Measurements from ENCODE around the gene CXCL5. TPM values are rescaled to one million over a fixed set of nuclear protein-coding genes. Genes with fewer than 3 reads are reported as not detected.
"Not testable (repeated sequence)": the region's sequence is repeated elsewhere in the genome, so short reads cannot be mapped to it uniquely, and the experiment has no call there.

CXCL5 gene
- total RNA-seq, 2 donors from 2014 or later: 0.13 to 1.0 TPM

DNA sequence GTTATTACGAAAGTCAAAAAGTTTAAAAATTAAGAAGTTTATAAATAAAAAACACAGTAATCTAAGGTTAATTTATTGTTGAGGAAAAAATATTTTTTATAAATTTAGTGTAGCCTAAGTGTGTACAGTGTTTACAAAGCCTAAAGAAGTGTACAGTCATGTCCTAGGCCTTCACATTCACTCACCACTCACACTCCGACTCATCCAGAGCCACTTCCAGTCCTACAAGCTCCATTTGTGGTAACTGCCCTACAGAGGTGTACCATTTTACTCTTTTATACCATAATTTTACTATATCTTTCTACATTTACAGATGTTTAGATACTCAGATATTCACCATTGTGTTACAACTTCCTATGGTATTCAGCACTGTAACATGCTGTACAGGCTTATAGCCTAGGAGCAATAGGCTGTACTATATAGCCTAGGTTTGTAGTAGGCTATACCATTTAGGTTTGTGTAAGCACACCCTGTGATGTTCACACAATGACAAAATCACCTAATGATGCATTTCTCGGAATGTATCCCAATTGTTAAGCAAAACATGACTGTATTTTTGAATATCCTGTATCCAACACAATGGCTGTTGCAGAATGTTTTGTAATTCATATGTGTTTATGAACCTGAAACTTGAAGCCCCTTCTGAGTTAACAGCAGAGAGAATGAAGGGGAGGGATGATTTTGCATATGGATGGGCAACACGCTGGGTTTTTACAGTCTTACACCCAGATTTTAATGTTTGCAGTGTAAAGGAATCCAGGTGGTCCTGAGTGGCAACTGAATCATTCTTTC, 13.5 kb downstream of the CXCL5 start:
- H3K4me1 ChIP-seq: no peaks in the 10 kb centered on the region
- no peaks in the 10 kb centered on the region for H3K27me3 ChIP-seq
- DNase-seq: no peak
- TF ChIP-seq, protein P1, sequence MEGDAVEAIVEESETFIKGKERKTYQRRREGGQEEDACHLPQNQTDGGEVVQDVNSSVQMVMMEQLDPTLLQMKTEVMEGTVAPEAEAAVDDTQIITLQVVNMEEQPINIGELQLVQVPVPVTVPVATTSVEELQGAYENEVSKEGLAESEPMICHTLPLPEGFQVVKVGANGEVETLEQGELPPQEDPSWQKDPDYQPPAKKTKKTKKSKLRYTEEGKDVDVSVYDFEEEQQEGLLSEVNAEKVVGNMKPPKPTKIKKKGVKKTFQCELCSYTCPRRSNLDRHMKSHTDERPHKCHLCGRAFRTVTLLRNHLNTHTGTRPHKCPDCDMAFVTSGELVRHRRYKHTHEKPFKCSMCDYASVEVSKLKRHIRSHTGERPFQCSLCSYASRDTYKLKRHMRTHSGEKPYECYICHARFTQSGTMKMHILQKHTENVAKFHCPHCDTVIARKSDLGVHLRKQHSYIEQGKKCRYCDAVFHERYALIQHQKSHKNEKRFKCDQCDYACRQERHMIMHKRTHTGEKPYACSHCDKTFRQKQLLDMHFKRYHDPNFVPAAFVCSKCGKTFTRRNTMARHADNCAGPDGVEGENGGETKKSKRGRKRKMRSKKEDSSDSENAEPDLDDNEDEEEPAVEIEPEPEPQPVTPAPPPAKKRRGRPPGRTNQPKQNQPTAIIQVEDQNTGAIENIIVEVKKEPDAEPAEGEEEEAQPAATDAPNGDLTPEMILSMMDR (IDR thresholded peaks at IDR 0.05): no peak
- H3K4me3 ChIP-seq: no peak overlapping the region
- intact Hi-C loops (cut with DNase I): no loop called here
- no peaks in the 10 kb centered on the region for H3K9me3 ChIP-seq
- no peaks in the 10 kb centered on the region for H3K36me3 ChIP-seq
- H3K27ac ChIP-seq: no peak overlapping the region
- H3K9ac ChIP-seq (ENCODE audit: low read depth in 2 of 2, low read length in 2 of 2): no peak overlapping the region

DNA sequence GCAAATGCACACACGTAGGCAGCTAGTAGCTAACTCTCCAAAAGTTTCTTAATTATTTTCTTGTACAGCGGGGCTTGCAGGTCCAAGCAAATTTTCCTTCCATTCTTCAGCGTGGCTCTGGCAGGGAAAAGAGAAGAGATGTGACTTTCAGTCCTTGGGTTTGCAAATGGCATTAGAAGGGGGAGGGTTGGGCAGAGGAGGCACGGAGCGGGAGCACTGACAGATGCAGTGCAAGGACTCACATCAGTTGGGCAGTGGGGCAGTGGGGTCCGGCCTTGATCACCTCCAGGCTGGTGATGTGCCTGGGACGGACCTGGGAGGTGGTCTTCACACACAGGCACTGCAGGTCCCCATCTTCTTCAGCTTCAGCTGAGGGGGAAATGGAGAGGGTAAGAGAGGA, 17.3 kb downstream of the CXCL5 start:
- H3K9me3 ChIP-seq; DNase-seq; H3K36me3 ChIP-seq; intact Hi-C loops (cut with DNase I); H3K27ac ChIP-seq; H3K27me3 ChIP-seq; H3K4me1 ChIP-seq; H3K4me3 ChIP-seq: not testable (repeated sequence)
- H3K9ac ChIP-seq (ENCODE audit: low read depth in 2 of 2, low read length in 2 of 2): peak overlapping the region in 1 of 2 donors; percentile 21

- DNase-seq: no peak
- Histone ChIP-seq H3K27me3 (no peaks in the 10 kb centered on the region), H3K36me3 (no peaks in the 10 kb centered on the region), H3K27ac (no peak overlapping the region), H3K4me1 (no peaks in the 10 kb centered on the region), H3K4me3 (no peak overlapping the region), H3K9me3 (no peaks in the 10 kb centered on the region), H3K9ac (ENCODE audit: low read depth in 2 of 2, low read length in 2 of 2) (no peak overlapping the region)
- TF ChIP-seq, protein P1 (IDR thresholded peaks at IDR 0.05): no peak
- intact Hi-C loops (cut with DNase I): no loop called here
Observed at GRCh38 chr4:73979407-73979957, 19.0 kb downstream of the CXCL5 start.

DNA sequence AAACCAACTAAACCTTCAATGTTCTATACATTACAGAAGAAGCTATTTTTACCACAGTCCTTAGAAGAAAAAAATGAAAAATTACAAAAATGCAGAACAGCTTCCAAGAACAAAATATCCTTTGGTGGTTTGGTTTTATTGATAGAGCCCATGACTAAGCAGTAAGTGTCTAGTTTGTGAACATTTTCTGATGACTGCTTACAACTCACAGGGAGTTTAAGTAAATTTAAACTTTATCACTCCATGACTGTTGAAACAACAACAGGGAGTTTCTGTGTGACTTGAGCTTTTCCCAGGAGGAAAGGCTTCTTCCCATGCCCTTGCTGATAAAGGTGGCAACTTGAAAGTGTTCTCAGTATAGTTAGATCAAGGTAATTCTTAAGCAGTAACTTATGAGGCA, 19.6 kb downstream of the CXCL5 start:
- Histone ChIP-seq H3K4me1 (no peaks in the 10 kb centered on the region), H3K27ac (no peak overlapping the region), H3K36me3 (no peaks in the 10 kb centered on the region), H3K9ac (ENCODE audit: low read depth in 2 of 2, low read length in 2 of 2) (no peak overlapping the region), H3K9me3 (no peaks in the 10 kb centered on the region), H3K27me3 (no peaks in the 10 kb centered on the region), H3K4me3 (no peak overlapping the region)
- no peak for DNase-seq
- TF ChIP-seq, protein P1 (IDR thresholded peaks at IDR 0.05): no peak
- intact Hi-C loops (cut with DNase I): no loop called here

GRCh38 chr4:73976716-73977115, 21.8 kb downstream of the CXCL5 start:
- intact Hi-C loops (cut with DNase I): no loop called here
- TF ChIP-seq, protein P1 (IDR thresholded peaks at IDR 0.05): no peak
- DNase-seq: no peak
- no peak overlapping the region for H3K4me3 ChIP-seq
- no peaks in the 10 kb centered on the region for H3K4me1 ChIP-seq
- H3K36me3 ChIP-seq: no peaks in the 10 kb centered on the region
- no peaks in the 10 kb centered on the region for H3K9me3 ChIP-seq
- H3K9ac ChIP-seq (ENCODE audit: low read depth in 2 of 2, low read length in 2 of 2): no peak overlapping the region
- no peaks in the 10 kb centered on the region for H3K27me3 ChIP-seq
- no peak overlapping the region for H3K27ac ChIP-seq

GRCh38 chr4:73976217-73976616, 22.3 kb downstream of the CXCL5 start:
- no peaks in the 10 kb centered on the region for H3K36me3 ChIP-seq
- DNase-seq: no peak
- no peaks in the 10 kb centered on the region for H3K27me3 ChIP-seq
- H3K9me3 ChIP-seq: no peaks in the 10 kb centered on the region
- TF ChIP-seq, protein P1 (IDR thresholded peaks at IDR 0.05): no peak
- no peaks in the 10 kb centered on the region for H3K4me1 ChIP-seq
- no peak overlapping the region for H3K27ac ChIP-seq
- H3K4me3 ChIP-seq: no peak overlapping the region
- intact Hi-C loops (cut with DNase I): no loop called here
- no peak overlapping the region for H3K9ac ChIP-seq (ENCODE audit: low read depth in 2 of 2, low read length in 2 of 2)
